WI38 (cell line): Measurements from ENCODE around the gene PPAT.

ENCODE experiments used
- H3K4me3 ChIP-seq: 2 replicates; pipeline ENCODE4 v1.5.1; 2011; ENCODE audit warnings: low read depth, mild to moderate bottlenecking, control low read depth, low read length
- CTCF ChIP-seq: IDR thresholded peaks from 2 replicates; pipeline ENCODE4 v1.5.1; 2012; ENCODE audit warnings: low read depth, mild to moderate bottlenecking, control low read depth, low read length

Gene PPAT

GRCh38 chr4:56467284-56468096, 32.1 kb upstream of the PPAT start, which contains the start of gene SRP72:
Gene SRP72, plus strand, starts transcription at chr4:56467617. Its CDS starts 19 bp downstream, at chr4:56467636.
- TF ChIP-seq CTCF: no peak
- H3K4me3 ChIP-seq: peak within 1 kb of the TSS; percentile 99

GRCh38 chr4:56466910-56467283, 31.5 kb upstream of the PPAT start:
- no peak for TF ChIP-seq CTCF

GRCh38 chr4:56466296-56466761, 30.9 kb upstream of the PPAT start:
- peak overlapping the region; percentile 99 for H3K4me3 ChIP-seq

More at GRCh38 chr4:56466910-56467283, 31.5 kb upstream of the PPAT start:
- peak overlapping the region; percentile 99 for H3K4me3 ChIP-seq

- no peak for TF ChIP-seq CTCF
- peak overlapping the region; percentile 99 for H3K4me3 ChIP-seq
These were observed 30.3 kb upstream of the PPAT start for GRCh38 chr4:56465599-56466295.

- no peak overlapping the region for H3K4me3 ChIP-seq
- TF ChIP-seq CTCF: no peak
These were observed 29.2 kb upstream of the PPAT start for GRCh38 chr4:56464581-56464980.

- no peak overlapping the region for H3K4me3 ChIP-seq
These were observed 28.3 kb upstream of the PPAT start for GRCh38 chr4:56463711-56464110.

GRCh38 chr4:56462157-56462556, 26.7 kb upstream of the PPAT start:
- no peak overlapping the region for H3K4me3 ChIP-seq
- TF ChIP-seq CTCF: no peak

More at GRCh38 chr4:56463711-56464110, 28.3 kb upstream of the PPAT start:
- no peak for TF ChIP-seq CTCF
